SK-N-SH treated with all-trans-retinoic acid at 6 μM for 48 hours (cell line): ENCODE data around the gene SIN3B.

Source experiments
- ATAC-seq: fragments of 200-7000 bp; cut with Tn5 transposase; 3 replicates; pipeline ENCODE4 v1.9.1; 2020; ENCODE audit warnings: mild to moderate bottlenecking, moderate library complexity
- ARNTL ChIP-seq: fragments of 450-650 bp; formaldehyde crosslinking; IDR thresholded peaks from 2 replicates; pipeline ENCODE4 v1.5.0; 2020; ENCODE audit warnings: low read depth, mild to moderate bottlenecking, moderate library complexity, borderline replicate concordance
- BACH2 ChIP-seq: fragments of 250-450 bp; sonication (Bioruptor Pico); IDR thresholded peaks from 2 replicates; pipeline ENCODE4 v1.9.0; 2021; ENCODE audit warnings: mild to moderate bottlenecking, borderline replicate concordance
- CSDC2 ChIP-seq: fragments of 250-450 bp; sonication (Bioruptor Pico); IDR thresholded peaks from 2 replicates; pipeline ENCODE4 v1.5.0; 2020; ENCODE audit warnings: mild to moderate bottlenecking, moderate library complexity
- ESRRG ChIP-seq: fragments of 250-450 bp; sonication (Bioruptor Pico); IDR thresholded peaks from 2 replicates; pipeline ENCODE4 v1.6.1; 2021; ENCODE audit warnings: mild to moderate bottlenecking
- GLIS3 ChIP-seq: fragments of 250-450 bp; sonication (Bioruptor Pico); IDR thresholded peaks from 2 replicates; pipeline ENCODE4 v1.5.0; 2020; ENCODE audit warnings: mild to moderate bottlenecking, moderate library complexity
- ISL1 ChIP-seq: fragments of 250-450 bp; sonication (Bioruptor Pico); IDR thresholded peaks from 2 replicates; pipeline ENCODE4 v2.1.2; 2022; ENCODE audit warnings: mild to moderate bottlenecking, moderate library complexity
- OSR1 ChIP-seq: fragments of 250-450 bp; sonication (Bioruptor Pico); IDR thresholded peaks from 2 replicates; pipeline ENCODE4 v1.8.0; 2022; ENCODE audit warnings: moderate library complexity, mild to moderate bottlenecking, inconsistent platforms
- PPARA ChIP-seq: fragments of 250-450 bp; sonication (Bioruptor Pico); IDR thresholded peaks from 2 replicates; pipeline ENCODE4 v1.5.0; 2020; ENCODE audit warnings: mild to moderate bottlenecking, borderline replicate concordance
- RARB ChIP-seq: fragments of 250-450 bp; sonication (Bioruptor Pico); IDR thresholded peaks from 2 replicates; pipeline ENCODE4 v1.8.0; 2021; ENCODE audit warnings: mild to moderate bottlenecking, moderate library complexity
- SNAI2 ChIP-seq: fragments of 250-450 bp; sonication (Bioruptor Pico); IDR thresholded peaks from 2 replicates; pipeline ENCODE4 v1.5.0; 2020; ENCODE audit warnings: mild to moderate bottlenecking, moderate library complexity
- TOX ChIP-seq: fragments of 250-450 bp; sonication (Bioruptor Pico); IDR thresholded peaks from 2 replicates; pipeline ENCODE4 v1.8.0; 2021; ENCODE audit warnings: mild to moderate bottlenecking, moderate library complexity, borderline replicate concordance
- ZC3H10 ChIP-seq: fragments of 250-450 bp; sonication (Bioruptor Pico); IDR thresholded peaks from 2 replicates; pipeline ENCODE4 v1.5.1; 2021; ENCODE audit warnings: mild to moderate bottlenecking, moderate library complexity
- ZNF565 ChIP-seq: fragments of 450-650 bp; formaldehyde crosslinking; conservative IDR thresholded peaks from 2 replicates; pipeline ENCODE4 v1.5.0; 2020; ENCODE audit warnings: low read depth, mild to moderate bottlenecking, moderate library complexity
- ZNF70 ChIP-seq: fragments of 450-650 bp; formaldehyde crosslinking; IDR thresholded peaks from 2 replicates; pipeline ENCODE4 v1.5.0; 2020; ENCODE audit warnings: mild to moderate bottlenecking, moderate library complexity
- ZNF8 ChIP-seq: fragments of 450-650 bp; formaldehyde crosslinking; IDR thresholded peaks from 2 replicates; pipeline ENCODE4 v1.5.0; 2020; ENCODE audit warnings: mild to moderate bottlenecking, moderate library complexity
- TF ChIP-seq, protein P1 (sequence below): fragments of 250-450 bp; sonication (Bioruptor Pico); IDR thresholded peaks from 2 replicates; pipeline ENCODE4 v1.5.0; 2020; ENCODE audit warnings: mild to moderate bottlenecking, moderate library complexity
- TF ChIP-seq, protein P2 (sequence below): fragments of 250-450 bp; sonication (Bioruptor Pico); IDR thresholded peaks from 2 replicates; pipeline ENCODE4 v1.8.0; 2021; ENCODE audit warnings: low read depth, mild to moderate bottlenecking, moderate library complexity, borderline replicate concordance
- TF ChIP-seq, protein P3 (sequence below): fragments of 250-450 bp; sonication (Bioruptor Pico); IDR thresholded peaks from 2 replicates; pipeline ENCODE4 v1.5.1; 2020; ENCODE audit warnings: low read depth, mild to moderate bottlenecking, moderate library complexity
- TF ChIP-seq, protein P4 (sequence below): fragments of 250-450 bp; sonication (Bioruptor Pico); IDR thresholded peaks from 2 replicates; pipeline ENCODE4 v1.8.0; 2020; ENCODE audit warnings: mild to moderate bottlenecking, moderate library complexity, borderline replicate concordance
- TF ChIP-seq, protein P5 (sequence below): fragments of 250-450 bp; sonication (Bioruptor Pico); IDR thresholded peaks from 2 replicates; pipeline ENCODE4 v1.5.1; 2021; ENCODE audit warnings: mild to moderate bottlenecking, moderate library complexity

SIN3B gene

DNA sequence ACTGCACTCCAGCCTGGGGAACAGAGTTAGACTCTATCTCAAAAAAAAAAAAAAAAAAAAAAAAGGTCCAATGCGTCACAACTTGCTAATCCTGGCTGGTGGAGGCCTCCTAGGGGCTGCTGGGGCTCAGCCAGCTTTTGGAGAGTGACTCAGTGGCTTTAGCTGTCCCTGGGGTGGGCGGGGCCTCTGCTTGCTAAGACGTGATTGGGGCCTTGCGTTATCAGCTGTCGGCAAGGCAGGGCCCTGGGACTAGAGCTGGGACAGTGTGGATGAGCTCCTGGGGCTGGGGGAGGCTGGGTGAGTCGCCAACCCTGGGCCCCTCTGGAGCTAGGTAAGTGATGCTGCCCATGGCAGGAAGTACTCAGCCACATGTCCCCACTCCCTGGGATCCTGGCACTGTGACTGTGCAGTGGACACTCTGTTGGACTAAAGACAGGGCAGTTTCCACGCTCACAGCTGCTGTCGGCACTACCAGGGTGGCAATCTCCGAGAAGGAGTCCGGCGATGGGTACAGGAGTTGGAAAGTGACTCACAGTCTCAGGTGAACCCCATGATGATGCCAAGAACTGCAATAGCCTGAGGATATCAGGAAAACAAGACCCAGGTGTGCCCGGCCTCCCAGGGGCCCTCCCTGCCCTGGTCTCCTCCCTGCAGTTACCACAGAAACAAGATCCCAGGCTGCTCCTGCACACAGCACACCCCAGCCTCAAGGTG lies 91.8 kb downstream of the SIN3B start (continued):
- TF ChIP-seq, protein P1, sequence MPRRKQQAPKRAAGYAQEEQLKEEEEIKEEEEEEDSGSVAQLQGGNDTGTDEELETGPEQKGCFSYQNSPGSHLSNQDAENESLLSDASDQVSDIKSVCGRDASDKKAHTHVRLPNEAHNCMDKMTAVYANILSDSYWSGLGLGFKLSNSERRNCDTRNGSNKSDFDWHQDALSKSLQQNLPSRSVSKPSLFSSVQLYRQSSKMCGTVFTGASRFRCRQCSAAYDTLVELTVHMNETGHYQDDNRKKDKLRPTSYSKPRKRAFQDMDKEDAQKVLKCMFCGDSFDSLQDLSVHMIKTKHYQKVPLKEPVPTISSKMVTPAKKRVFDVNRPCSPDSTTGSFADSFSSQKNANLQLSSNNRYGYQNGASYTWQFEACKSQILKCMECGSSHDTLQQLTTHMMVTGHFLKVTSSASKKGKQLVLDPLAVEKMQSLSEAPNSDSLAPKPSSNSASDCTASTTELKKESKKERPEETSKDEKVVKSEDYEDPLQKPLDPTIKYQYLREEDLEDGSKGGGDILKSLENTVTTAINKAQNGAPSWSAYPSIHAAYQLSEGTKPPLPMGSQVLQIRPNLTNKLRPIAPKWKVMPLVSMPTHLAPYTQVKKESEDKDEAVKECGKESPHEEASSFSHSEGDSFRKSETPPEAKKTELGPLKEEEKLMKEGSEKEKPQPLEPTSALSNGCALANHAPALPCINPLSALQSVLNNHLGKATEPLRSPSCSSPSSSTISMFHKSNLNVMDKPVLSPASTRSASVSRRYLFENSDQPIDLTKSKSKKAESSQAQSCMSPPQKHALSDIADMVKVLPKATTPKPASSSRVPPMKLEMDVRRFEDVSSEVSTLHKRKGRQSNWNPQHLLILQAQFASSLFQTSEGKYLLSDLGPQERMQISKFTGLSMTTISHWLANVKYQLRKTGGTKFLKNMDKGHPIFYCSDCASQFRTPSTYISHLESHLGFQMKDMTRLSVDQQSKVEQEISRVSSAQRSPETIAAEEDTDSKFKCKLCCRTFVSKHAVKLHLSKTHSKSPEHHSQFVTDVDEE (CRISPR knock-in tag), result no peak
- no peak for TF ChIP-seq CSDC2 (CRISPR knock-in tag)

DNA sequence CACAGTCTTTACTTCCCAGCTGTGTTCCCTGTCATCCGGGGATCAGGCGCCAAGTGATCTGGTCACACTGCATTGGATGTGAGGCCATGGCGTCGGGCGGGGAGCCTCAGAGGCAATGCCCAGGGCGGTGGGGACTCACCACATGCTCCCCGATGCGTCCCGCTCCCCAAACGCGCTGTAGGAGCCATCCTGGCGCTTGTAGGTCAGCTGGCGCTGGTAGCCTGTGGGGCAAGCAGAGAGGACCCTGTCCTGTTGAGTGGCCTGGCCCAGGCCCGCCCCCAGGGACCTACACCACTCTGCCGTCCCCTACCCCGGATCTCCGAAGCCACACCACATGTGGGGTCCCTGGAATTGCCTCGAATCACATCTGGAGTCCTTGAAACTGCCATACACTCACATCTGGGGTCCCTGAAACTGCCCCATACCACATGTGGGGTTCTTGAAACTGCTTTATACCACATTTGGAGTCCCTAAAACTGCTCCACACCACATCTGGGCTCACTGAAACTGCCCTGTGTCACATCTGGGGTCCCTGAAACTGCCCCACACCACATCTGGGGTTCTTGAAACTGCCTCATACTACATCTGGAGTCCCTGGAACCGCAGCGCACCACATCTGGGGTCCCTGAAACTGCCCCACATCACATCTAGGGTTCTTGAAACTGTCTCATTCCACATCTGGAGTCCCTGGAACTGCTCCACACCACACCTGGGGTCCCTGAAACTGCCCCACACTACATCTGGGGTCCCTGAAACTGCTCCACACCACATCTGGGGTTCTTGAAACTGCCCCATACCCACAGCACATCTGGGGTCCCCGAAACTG lies 92.8 kb downstream of the SIN3B start:
- TF ChIP-seq ZNF70 (CRISPR knock-in tag) (no peak), CSDC2 (CRISPR knock-in tag) (no peak), ZC3H10 (CRISPR knock-in tag) (no peak), GLIS3 (CRISPR knock-in tag) (no peak)
- TF ChIP-seq, protein P1 (CRISPR knock-in tag), result no peak
- TF ChIP-seq, protein P2, sequence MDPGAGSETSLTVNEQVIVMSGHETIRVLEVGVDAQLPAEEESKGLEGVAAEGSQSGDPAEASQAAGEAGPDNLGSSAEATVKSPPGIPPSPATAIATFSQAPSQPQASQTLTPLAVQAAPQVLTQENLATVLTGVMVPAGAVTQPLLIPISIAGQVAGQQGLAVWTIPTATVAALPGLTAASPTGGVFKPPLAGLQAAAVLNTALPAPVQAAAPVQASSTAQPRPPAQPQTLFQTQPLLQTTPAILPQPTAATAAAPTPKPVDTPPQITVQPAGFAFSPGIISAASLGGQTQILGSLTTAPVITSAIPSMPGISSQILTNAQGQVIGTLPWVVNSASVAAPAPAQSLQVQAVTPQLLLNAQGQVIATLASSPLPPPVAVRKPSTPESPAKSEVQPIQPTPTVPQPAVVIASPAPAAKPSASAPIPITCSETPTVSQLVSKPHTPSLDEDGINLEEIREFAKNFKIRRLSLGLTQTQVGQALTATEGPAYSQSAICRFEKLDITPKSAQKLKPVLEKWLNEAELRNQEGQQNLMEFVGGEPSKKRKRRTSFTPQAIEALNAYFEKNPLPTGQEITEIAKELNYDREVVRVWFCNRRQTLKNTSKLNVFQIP (CRISPR knock-in tag), result no peak
- ATAC-seq, result no peak

DNA sequence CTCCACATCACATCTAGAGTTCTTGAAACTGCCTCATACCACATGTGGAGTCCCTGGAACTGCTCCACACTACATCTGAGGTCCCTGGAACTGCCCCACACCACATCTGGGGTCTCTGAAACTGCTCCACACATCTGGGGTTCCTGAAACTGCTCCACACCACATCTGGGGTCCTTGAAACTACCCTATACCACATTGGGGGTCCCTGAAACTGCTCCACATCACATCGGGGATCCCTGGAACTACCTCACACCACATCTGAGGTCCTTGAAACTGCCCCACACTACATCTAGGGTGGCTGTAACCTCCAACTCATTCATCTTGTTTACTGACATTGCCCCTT lies 93.4 kb downstream of the SIN3B start:
- TF ChIP-seq PPARA (CRISPR knock-in tag) (no peak), BACH2 (CRISPR knock-in tag) (no peak), ZNF70 (CRISPR knock-in tag) (no peak), ISL1 (CRISPR knock-in tag) (no peak), TOX (CRISPR knock-in tag) (no peak), OSR1 (CRISPR knock-in tag) (no peak), RARB (CRISPR knock-in tag) (no peak), SNAI2 (CRISPR knock-in tag) (no peak), ZNF565 (no peak), ZNF8 (CRISPR knock-in tag) (no peak), GLIS3 (CRISPR knock-in tag) (no peak), ARNTL (no peak), ESRRG (no peak)
- TF ChIP-seq, protein P3, sequence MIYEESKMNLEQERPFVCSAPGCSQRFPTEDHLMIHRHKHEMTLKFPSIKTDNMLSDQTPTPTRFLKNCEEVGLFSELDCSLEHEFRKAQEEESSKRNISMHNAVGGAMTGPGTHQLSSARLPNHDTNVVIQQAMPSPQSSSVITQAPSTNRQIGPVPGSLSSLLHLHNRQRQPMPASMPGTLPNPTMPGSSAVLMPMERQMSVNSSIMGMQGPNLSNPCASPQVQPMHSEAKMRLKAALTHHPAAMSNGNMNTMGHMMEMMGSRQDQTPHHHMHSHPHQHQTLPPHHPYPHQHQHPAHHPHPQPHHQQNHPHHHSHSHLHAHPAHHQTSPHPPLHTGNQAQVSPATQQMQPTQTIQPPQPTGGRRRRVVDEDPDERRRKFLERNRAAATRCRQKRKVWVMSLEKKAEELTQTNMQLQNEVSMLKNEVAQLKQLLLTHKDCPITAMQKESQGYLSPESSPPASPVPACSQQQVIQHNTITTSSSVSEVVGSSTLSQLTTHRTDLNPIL (CRISPR knock-in tag), result no peak
- TF ChIP-seq, protein P4, sequence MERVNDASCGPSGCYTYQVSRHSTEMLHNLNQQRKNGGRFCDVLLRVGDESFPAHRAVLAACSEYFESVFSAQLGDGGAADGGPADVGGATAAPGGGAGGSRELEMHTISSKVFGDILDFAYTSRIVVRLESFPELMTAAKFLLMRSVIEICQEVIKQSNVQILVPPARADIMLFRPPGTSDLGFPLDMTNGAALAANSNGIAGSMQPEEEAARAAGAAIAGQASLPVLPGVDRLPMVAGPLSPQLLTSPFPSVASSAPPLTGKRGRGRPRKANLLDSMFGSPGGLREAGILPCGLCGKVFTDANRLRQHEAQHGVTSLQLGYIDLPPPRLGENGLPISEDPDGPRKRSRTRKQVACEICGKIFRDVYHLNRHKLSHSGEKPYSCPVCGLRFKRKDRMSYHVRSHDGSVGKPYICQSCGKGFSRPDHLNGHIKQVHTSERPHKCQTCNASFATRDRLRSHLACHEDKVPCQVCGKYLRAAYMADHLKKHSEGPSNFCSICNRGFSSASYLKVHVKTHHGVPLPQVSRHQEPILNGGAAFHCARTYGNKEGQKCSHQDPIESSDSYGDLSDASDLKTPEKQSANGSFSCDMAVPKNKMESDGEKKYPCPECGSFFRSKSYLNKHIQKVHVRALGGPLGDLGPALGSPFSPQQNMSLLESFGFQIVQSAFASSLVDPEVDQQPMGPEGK (CRISPR knock-in tag), result no peak
- TF ChIP-seq, protein P5, sequence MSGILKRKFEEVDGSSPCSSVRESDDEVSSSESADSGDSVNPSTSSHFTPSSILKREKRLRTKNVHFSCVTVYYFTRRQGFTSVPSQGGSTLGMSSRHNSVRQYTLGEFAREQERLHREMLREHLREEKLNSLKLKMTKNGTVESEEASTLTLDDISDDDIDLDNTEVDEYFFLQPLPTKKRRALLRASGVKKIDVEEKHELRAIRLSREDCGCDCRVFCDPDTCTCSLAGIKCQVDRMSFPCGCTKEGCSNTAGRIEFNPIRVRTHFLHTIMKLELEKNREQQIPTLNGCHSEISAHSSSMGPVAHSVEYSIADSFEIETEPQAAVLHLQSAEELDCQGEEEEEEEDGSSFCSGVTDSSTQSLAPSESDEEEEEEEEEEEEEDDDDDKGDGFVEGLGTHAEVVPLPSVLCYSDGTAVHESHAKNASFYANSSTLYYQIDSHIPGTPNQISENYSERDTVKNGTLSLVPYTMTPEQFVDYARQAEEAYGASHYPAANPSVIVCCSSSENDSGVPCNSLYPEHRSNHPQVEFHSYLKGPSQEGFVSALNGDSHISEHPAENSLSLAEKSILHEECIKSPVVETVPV, result no peak
- no peak for ATAC-seq
